ENCODE measurements around the gene HIP1.

DNA sequence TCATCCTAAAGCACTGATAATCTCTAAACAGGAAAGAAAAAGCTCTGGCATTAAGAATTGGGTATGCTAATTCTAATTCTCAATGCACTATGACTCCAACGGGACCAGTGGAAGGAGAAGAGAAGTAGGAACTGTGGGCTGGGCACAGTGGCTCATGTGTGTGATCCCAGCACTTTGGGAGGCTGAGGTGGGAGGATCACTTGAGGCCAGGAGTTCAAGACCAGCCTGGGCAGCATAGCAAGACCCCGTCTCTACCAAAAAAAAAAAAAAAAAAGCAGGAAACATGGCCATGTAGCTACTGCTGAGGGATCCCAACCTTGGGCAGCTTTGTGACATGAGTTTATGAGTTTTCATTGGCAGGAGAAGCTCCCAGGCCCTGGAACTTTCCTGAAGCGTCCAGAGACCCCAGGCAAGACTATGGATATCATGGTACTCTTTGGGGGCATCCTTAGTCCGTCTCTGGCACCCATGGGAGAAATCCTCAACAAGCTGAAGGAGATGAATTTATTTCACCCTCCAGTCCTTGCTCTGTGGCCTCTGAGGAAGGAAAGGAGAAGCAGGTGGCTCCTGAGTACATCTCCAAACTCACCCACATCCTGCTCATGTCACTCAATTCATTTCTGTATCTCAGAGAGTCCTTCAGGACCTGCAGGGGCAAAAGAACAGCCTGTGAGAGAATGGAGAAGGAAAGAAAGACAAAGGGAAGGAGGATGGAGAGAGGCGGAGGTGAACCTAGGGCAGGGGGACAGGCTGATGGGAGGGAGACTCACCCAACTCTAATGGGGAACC lies 147.1 kb downstream of the HIP1 start:
- TF ChIP-seq, protein P1, sequence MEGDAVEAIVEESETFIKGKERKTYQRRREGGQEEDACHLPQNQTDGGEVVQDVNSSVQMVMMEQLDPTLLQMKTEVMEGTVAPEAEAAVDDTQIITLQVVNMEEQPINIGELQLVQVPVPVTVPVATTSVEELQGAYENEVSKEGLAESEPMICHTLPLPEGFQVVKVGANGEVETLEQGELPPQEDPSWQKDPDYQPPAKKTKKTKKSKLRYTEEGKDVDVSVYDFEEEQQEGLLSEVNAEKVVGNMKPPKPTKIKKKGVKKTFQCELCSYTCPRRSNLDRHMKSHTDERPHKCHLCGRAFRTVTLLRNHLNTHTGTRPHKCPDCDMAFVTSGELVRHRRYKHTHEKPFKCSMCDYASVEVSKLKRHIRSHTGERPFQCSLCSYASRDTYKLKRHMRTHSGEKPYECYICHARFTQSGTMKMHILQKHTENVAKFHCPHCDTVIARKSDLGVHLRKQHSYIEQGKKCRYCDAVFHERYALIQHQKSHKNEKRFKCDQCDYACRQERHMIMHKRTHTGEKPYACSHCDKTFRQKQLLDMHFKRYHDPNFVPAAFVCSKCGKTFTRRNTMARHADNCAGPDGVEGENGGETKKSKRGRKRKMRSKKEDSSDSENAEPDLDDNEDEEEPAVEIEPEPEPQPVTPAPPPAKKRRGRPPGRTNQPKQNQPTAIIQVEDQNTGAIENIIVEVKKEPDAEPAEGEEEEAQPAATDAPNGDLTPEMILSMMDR (IDR thresholded peaks at IDR 0.05) = no peak
- no peak for TF ChIP-seq POLR2AphosphoS5 (IDR thresholded peaks at IDR 0.05)

Data from esophagus muscularis mucosa (tissue), 3 donors.